K562 (cell line): ENCODE measurements around the gene DKC1. TPM values are rescaled to one million over a fixed set of nuclear protein-coding genes. Genes with fewer than 3 reads are reported as not detected.
A peak's percentile ranks its signal among the peaks of the same experiment; 100 is the strongest.

Experiments
- BDP1 ChIP-seq: IDR thresholded peaks from 3 replicates; pipeline ENCODE4 v1.6.1; 2011; ENCODE audit not compliant: insufficient read length, insufficient read depth
- BRD9 ChIP-seq: fragments of 450-650 bp; IDR thresholded peaks from 2 replicates; pipeline ENCODE4 v1.6.1; 2018; ENCODE audit warnings: low read depth; ENCODE audit not compliant: partially characterized antibody
- CREBBP ChIP-seq: IDR thresholded peaks from one replicate; pipeline ENCODE4 v1.6.1; 2012; ENCODE audit warnings: low read depth, mild to moderate bottlenecking, control low read depth, inconsistent platforms, low read length
- CTBP1 ChIP-seq: fragments of 450-650 bp; IDR thresholded peaks from 2 replicates; pipeline ENCODE4 v1.6.1; 2016; ENCODE audit warnings: borderline replicate concordance
- DIDO1 ChIP-seq: fragments of 450-650 bp; IDR thresholded peaks from 2 replicates; pipeline ENCODE4 v1.6.1; 2016; ENCODE audit warnings: low read depth, missing biosample characterization, missing genetic modification characterization
- FOXK2 ChIP-seq, 2 experiments: fragments of 450-650 bp; IDR thresholded peaks in 1 of 2; conservative IDR thresholded peaks in 1 of 2; 2 replicates each; pipeline ENCODE4 v1.6.1; 2016; ENCODE audit warnings: low read depth in 2 of 2, mild to moderate bottlenecking in 1 of 2
- GATA2 ChIP-seq: sonication (generic); formaldehyde crosslinking; IDR thresholded peaks from 2 replicates; pipeline ENCODE4 v1.4.0; 2020; ENCODE audit warnings: mild to moderate bottlenecking, missing genetic modification reagents
- HDAC1 ChIP-seq, 2 experiments: fragments of 450-650 bp; IDR thresholded peaks; 2 replicates each; pipeline ENCODE4 v1.6.1; 2016 to 2017; ENCODE audit warnings: inconsistent platforms in 1 of 2, mild to moderate bottlenecking in 1 of 2, moderate library complexity in 1 of 2
- HLTF ChIP-seq: fragments of 450-650 bp; IDR thresholded peaks from 2 replicates; pipeline ENCODE4 v1.6.1; 2016
- KHSRP ChIP-seq: fragments of 450-650 bp; IDR thresholded peaks from 2 replicates; pipeline ENCODE4 v1.6.1; 2017
- MIER1 ChIP-seq: fragments of 450-650 bp; IDR thresholded peaks from 2 replicates; pipeline ENCODE4 v1.6.1; 2016; ENCODE audit warnings: antibody characterized with exemption, mild to moderate bottlenecking, low read depth
- NEUROD1 ChIP-seq: fragments of 150-350 bp; IDR thresholded peaks from 2 replicates; pipeline ENCODE4 v1.6.1; 2014; ENCODE audit warnings: borderline replicate concordance, low read length, low read depth; ENCODE audit not compliant: partially characterized antibody
- NFRKB ChIP-seq: fragments of 450-650 bp; IDR thresholded peaks from 2 replicates; pipeline ENCODE4 v1.6.1; 2016; ENCODE audit warnings: low read depth
- NR2C2 ChIP-seq, 2 experiments: fragments of 200-800 bp in 1 of 2; sonication (Bioruptor generic) in 1 of 2; sonication (generic) in 1 of 2; formaldehyde crosslinking in 1 of 2; IDR thresholded peaks; 2 replicates each; pipeline versions ENCODE4 v1.6.1 to v1.8.0; 2016 to 2022; ENCODE audit warnings: mild to moderate bottlenecking in 1 of 2, missing compliant biosample characterization in 1 of 2, missing genetic modification characterization in 1 of 2, missing genetic modification reagents in 1 of 2
- RB1 ChIP-seq: fragments of 450-650 bp; IDR thresholded peaks from 2 replicates; pipeline ENCODE4 v1.6.1; 2017; ENCODE audit warnings: low read depth, mild to moderate bottlenecking
- RNF219 ChIP-seq: fragments of 250-450 bp; sonication (Bioruptor Pico); IDR thresholded peaks from 2 replicates; pipeline ENCODE4 v1.5.0; 2022; ENCODE audit warnings: mild to moderate bottlenecking
- SMC3 ChIP-seq: conservative IDR thresholded peaks from 2 replicates; pipeline ENCODE4 v1.6.1; 2011; ENCODE audit warnings: low read depth, low read length, improper control_type of control experiment; ENCODE audit not compliant: insufficient read depth
- SUPT5H ChIP-seq: fragments of 450-650 bp; IDR thresholded peaks from 2 replicates; pipeline ENCODE4 v1.6.1; 2016
- TAF7 ChIP-seq: fragments of 450-650 bp; IDR thresholded peaks from 2 replicates; pipeline ENCODE4 v1.6.1; 2016; ENCODE audit warnings: missing genetic modification characterization, missing compliant biosample characterization
- TBL1XR1 ChIP-seq, 2 experiments: IDR thresholded peaks; 2 replicates each; pipeline ENCODE4 v1.6.1; 2012; ENCODE audit warnings: improper control_type of control experiment in 2 of 2, low read length in 2 of 2, mild to moderate bottlenecking in 1 of 2
- ZBTB43 ChIP-seq: sonication (generic); formaldehyde crosslinking; IDR thresholded peaks from 2 replicates; pipeline ENCODE4 v1.8.0; 2023; ENCODE audit warnings: mild to moderate bottlenecking, missing genetic modification reagents
- ZNF24 ChIP-seq: fragments of 450-650 bp; IDR thresholded peaks from 2 replicates; pipeline ENCODE4 v1.6.1; 2016
- ZNF699 ChIP-seq: fragments of 250-450 bp; sonication (Bioruptor Pico); IDR thresholded peaks from 2 replicates; pipeline ENCODE4 v1.8.0; 2021; ENCODE audit warnings: mild to moderate bottlenecking, moderate library complexity; ENCODE audit not compliant: insufficient replicate concordance
- polyA plus RNA-seq, 8 experiments: library from polyadenylated mRNA; depleted of rRNA in 4 of 8; stranded (reverse) in 5 of 8; unstranded in 3 of 8; fragments of >200 nt; fragmentation: Nextera tagmentation in 2 of 8; fragmentation: Illumina TruSeq in 1 of 8; extraction: Ambion mirVana in 2 of 8; extraction: Trizol in 1 of 8; gene quantifications; 2 replicates each; pipeline versions ENCODE4 v1.2.1 to v1.2.3, GENCODE V29; 2011 to 2014; ENCODE audit warnings: inconsistent platforms in 1 of 8, missing spikeins in 1 of 8
- total RNA-seq, 7 experiments: library from RNA; depleted of rRNA in 6 of 7; stranded (reverse); fragments of >200 nt in 6 of 7; fragmentation: Illumina TruSeq in 2 of 7; extraction: Trizol in 2 of 7; gene quantifications; 2 replicates each; pipeline versions ENCODE4 v1.2.1 to v1.2.3, GENCODE V29; 2011 to 2021; ENCODE audit warnings: low replicate concordance in 1 of 7
- TF ChIP-seq, protein P1 (sequence below): fragments of 450-650 bp; conservative IDR thresholded peaks from 2 replicates; pipeline ENCODE4 v1.6.1; 2016; ENCODE audit warnings: missing genetic modification characterization, low read depth, mild to moderate bottlenecking, missing compliant biosample characterization, moderate library complexity
- TF ChIP-seq, protein P2 (sequence below), 2 experiments: IDR thresholded peaks; 2 replicates each; pipeline ENCODE4 v1.6.1; 2011; ENCODE audit warnings: borderline replicate concordance in 1 of 2, control low read depth in 1 of 2, low read depth in 1 of 2, low read length in 1 of 2, mild to moderate bottlenecking in 1 of 2, mixed read lengths in 1 of 2, moderate library complexity in 1 of 2; ENCODE audit not compliant: insufficient read depth in 1 of 2, insufficient read length in 1 of 2, poor library complexity in 1 of 2, severe bottlenecking in 1 of 2; ENCODE audit errors: extremely low read depth in 1 of 2

DKC1 gene
- total and polyA plus RNA-seq, 9 of the 15 experiments (the other 6 are each of a cell fraction or from before 2014, with no cell fraction given), result 205 to 313 (median 219) TPM

GRCh38 chrX:154751203-154751668, 11.4 kb upstream of the DKC1 start (continued):
- TF ChIP-seq, protein P1, sequence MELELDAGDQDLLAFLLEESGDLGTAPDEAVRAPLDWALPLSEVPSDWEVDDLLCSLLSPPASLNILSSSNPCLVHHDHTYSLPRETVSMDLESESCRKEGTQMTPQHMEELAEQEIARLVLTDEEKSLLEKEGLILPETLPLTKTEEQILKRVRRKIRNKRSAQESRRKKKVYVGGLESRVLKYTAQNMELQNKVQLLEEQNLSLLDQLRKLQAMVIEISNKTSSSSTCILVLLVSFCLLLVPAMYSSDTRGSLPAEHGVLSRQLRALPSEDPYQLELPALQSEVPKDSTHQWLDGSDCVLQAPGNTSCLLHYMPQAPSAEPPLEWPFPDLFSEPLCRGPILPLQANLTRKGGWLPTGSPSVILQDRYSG (tag), result no peak
- TF ChIP-seq NR2C2 (CRISPR knock-in tag; IDR thresholded peaks at IDR 0.05) (0 out of 2 replicates have a peak, but pooled peaks have one; percentile 22), NR2C2 (tag; IDR thresholded peaks at IDR 0.05) (0 out of 2 replicates have a peak, but pooled peaks have one; percentile 32), SUPT5H (peak; percentile 65), ZNF24 (no peak), CTBP1 (no peak), GATA2 (no peak), CREBBP (no peak), RB1 (peak; percentile 34; the same call in 1 of the 2 replicates), BDP1 (no peak), MIER1 (no peak), FOXK2 (conservative IDR thresholded peaks at IDR 0.05 in 1 of 2, IDR thresholded peaks at IDR 0.05 in 1 of 2; ENCODE audit: low read depth in 2 of 2) (no peak), NEUROD1 (peak; percentile 26), ZBTB43 (CRISPR knock-in tag) (0 out of 2 replicates have a peak, but pooled peaks have one; percentile 41), SMC3 (no peak), TAF7 (tag) (no peak), DIDO1 (no peak), BRD9 (peak; percentile 66), RNF219 (no peak), TBL1XR1 (IDR thresholded peaks at IDR 0.05; ENCODE audit: low read length in 2 of 2) (no peak), NFRKB (0 out of 2 replicates have a peak, but pooled peaks have one; percentile 50), HDAC1 (IDR thresholded peaks at IDR 0.05) (peak in 1 of 2 experiments; percentile 23; a peak in 1 of 4 replicates), ZNF699 (no peak), KHSRP (no peak), HLTF (no peak)
- TF ChIP-seq, protein P2, sequence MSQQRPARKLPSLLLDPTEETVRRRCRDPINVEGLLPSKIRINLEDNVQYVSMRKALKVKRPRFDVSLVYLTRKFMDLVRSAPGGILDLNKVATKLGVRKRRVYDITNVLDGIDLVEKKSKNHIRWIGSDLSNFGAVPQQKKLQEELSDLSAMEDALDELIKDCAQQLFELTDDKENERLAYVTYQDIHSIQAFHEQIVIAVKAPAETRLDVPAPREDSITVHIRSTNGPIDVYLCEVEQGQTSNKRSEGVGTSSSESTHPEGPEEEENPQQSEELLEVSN (IDR thresholded peaks at IDR 0.05; ENCODE audit: borderline replicate concordance in 1 of 2, extremely low read depth in 1 of 2, insufficient read depth in 1 of 2, insufficient read length in 1 of 2, low read depth in 1 of 2, low read length in 1 of 2, poor library complexity in 1 of 2, severe bottlenecking in 1 of 2), result peak in 1 of 2 experiments; percentile 41
